ENCODE results near the gene TSHR. TPM values are rescaled to one million over a fixed set of nuclear protein-coding genes. Genes with fewer than 3 reads are reported as not detected.

The TSHR gene
- total RNA-seq, 1 donor, result not detected

DNA sequence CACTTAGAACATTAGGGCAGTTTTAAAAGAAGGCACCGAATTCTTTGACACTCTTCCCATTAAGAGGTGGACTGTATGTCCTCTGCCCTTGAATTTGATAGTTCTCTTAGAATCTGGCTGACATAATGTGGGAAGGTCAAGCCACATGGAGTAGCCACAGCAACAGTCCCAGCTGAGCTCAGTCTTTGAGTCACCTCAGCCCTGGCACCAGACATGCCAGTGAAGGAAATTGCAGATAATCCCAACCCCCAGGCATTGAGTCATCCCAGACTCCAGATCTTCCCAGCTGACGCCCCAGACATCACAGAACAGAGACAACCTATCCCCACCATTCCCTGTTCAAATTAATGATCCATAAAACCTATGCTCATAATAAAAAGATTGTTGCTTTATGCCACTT, 181.9 kb downstream of the TSHR start:
- no peaks in the 10 kb centered on the region for H3K9me3 ChIP-seq (ENCODE audit: low read depth, low read length)
- TF ChIP-seq, protein P1, sequence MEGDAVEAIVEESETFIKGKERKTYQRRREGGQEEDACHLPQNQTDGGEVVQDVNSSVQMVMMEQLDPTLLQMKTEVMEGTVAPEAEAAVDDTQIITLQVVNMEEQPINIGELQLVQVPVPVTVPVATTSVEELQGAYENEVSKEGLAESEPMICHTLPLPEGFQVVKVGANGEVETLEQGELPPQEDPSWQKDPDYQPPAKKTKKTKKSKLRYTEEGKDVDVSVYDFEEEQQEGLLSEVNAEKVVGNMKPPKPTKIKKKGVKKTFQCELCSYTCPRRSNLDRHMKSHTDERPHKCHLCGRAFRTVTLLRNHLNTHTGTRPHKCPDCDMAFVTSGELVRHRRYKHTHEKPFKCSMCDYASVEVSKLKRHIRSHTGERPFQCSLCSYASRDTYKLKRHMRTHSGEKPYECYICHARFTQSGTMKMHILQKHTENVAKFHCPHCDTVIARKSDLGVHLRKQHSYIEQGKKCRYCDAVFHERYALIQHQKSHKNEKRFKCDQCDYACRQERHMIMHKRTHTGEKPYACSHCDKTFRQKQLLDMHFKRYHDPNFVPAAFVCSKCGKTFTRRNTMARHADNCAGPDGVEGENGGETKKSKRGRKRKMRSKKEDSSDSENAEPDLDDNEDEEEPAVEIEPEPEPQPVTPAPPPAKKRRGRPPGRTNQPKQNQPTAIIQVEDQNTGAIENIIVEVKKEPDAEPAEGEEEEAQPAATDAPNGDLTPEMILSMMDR (IDR thresholded peaks at IDR 0.05; ENCODE audit: extremely low read depth, low read depth, low read length), result no peak
- H3K4me2 ChIP-seq (ENCODE audit: insufficient read depth, low read length), result no peak overlapping the region
- no peaks in the 10 kb centered on the region for H3K36me3 ChIP-seq (ENCODE audit: insufficient read depth, low read length)
- H3K27ac ChIP-seq (ENCODE audit: low read depth, low read length), result no peak overlapping the region
- peak overlapping the region; percentile 59 for H2AFZ ChIP-seq (ENCODE audit: low read length)
- peaks cover 4% of the 10 kb centered on the region for H3K27me3 ChIP-seq (ENCODE audit: insufficient read depth, low read length)
- no peaks in the 10 kb centered on the region for H4K20me1 ChIP-seq (ENCODE audit: insufficient read depth, low read length)
- H3K79me2 ChIP-seq (ENCODE audit: insufficient read depth, low read length), result no peaks in the 10 kb centered on the region
- no peak overlapping the region for H3K4me3 ChIP-seq (ENCODE audit: insufficient read depth, low read length)
- peak; percentile 88 for DNase-seq (ENCODE audit: insufficient read length, low spot score, missing footprints)
- H3K4me1 ChIP-seq (ENCODE audit: insufficient read depth, low read length), result peaks cover 9% of the 10 kb centered on the region

DNA sequence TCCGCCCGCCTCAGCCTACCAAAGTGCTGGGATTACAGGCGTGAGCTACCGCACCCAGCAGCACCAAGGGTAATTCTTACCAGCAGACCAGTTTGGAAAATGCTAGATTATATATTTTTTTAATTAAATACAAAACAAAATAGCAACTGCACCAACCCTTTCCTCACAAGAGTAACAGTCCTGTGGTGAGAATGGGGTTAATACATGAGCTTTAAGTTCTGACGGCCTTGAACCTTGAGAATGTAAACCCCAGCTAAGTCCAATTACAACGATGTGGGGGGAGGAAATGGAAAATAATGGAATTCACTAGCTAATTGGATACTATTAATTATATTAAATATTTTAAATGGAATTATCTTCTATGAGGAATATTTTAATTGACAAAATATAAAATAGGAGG, 183.0 kb downstream of the TSHR start:
- DNase-seq (ENCODE audit: insufficient read length, low spot score, missing footprints), result no peak
- H3K36me3 ChIP-seq (ENCODE audit: insufficient read depth, low read length), result no peaks in the 10 kb centered on the region
- H3K27me3 ChIP-seq (ENCODE audit: insufficient read depth, low read length), result no peaks in the 10 kb centered on the region
- H3K27ac ChIP-seq (ENCODE audit: low read depth, low read length), result no peak overlapping the region
- H2AFZ ChIP-seq (ENCODE audit: low read length), result no peak overlapping the region
- TF ChIP-seq, protein P1 (IDR thresholded peaks at IDR 0.05; ENCODE audit: extremely low read depth, low read depth, low read length), result no peak
- H3K9me3 ChIP-seq (ENCODE audit: low read depth, low read length), result no peaks in the 10 kb centered on the region
- no peaks in the 10 kb centered on the region for H4K20me1 ChIP-seq (ENCODE audit: insufficient read depth, low read length)
- H3K79me2 ChIP-seq (ENCODE audit: insufficient read depth, low read length), result no peaks in the 10 kb centered on the region
- peaks cover 9% of the 10 kb centered on the region for H3K4me1 ChIP-seq (ENCODE audit: insufficient read depth, low read length)
- no peak overlapping the region for H3K4me2 ChIP-seq (ENCODE audit: insufficient read depth, low read length)
- H3K4me3 ChIP-seq (ENCODE audit: insufficient read depth, low read length), result no peak overlapping the region

DNA sequence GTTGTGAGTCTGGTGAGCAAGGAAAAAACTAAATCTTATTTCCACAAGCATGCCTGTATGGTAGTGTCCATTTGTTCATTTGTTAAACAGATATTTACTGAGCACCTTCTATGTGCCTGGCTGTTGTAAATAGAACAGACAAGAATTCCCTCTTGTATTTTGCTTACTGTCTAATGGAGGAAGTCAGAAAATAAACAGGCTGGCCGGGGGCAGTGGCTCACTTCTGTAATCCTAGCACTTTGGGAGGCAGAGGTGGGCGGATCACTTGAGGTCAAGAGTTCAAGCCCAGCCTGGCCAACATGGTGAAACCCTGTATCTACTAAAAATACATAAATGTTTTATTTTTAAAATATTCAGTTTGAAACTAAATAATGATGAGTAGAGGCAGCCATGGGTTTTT, 186.0 kb downstream of the TSHR start:
- Histone ChIP-seq H3K4me1 (ENCODE audit: insufficient read depth, low read length) (peaks cover 9% of the 10 kb centered on the region), H3K27ac (ENCODE audit: low read depth, low read length) (no peak overlapping the region), H4K20me1 (ENCODE audit: insufficient read depth, low read length) (no peaks in the 10 kb centered on the region), H2AFZ (ENCODE audit: low read length) (no peak overlapping the region), H3K27me3 (ENCODE audit: insufficient read depth, low read length) (no peaks in the 10 kb centered on the region), H3K4me3 (ENCODE audit: insufficient read depth, low read length) (no peak overlapping the region), H3K9me3 (ENCODE audit: low read depth, low read length) (no peaks in the 10 kb centered on the region), H3K79me2 (ENCODE audit: insufficient read depth, low read length) (no peaks in the 10 kb centered on the region), H3K36me3 (ENCODE audit: insufficient read depth, low read length) (no peaks in the 10 kb centered on the region), H3K4me2 (ENCODE audit: insufficient read depth, low read length) (no peak overlapping the region)
- TF ChIP-seq, protein P1 (IDR thresholded peaks at IDR 0.05; ENCODE audit: extremely low read depth, low read depth, low read length), result no peak
- no peak for DNase-seq (ENCODE audit: insufficient read length, low spot score, missing footprints)

DNA sequence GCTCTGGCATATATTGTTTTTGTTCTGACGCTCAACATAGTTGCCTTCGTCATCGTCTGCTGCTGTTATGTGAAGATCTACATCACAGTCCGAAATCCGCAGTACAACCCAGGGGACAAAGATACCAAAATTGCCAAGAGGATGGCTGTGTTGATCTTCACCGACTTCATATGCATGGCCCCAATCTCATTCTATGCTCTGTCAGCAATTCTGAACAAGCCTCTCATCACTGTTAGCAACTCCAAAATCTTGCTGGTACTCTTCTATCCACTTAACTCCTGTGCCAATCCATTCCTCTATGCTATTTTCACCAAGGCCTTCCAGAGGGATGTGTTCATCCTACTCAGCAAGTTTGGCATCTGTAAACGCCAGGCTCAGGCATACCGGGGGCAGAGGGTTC, 188.4 kb downstream of the TSHR start:
- DNase-seq (ENCODE audit: insufficient read length, low spot score, missing footprints), result no peak
- H3K27ac ChIP-seq (ENCODE audit: low read depth, low read length), result no peak overlapping the region
- no peaks in the 10 kb centered on the region for H3K4me1 ChIP-seq (ENCODE audit: insufficient read depth, low read length)
- H3K36me3 ChIP-seq (ENCODE audit: insufficient read depth, low read length), result no peaks in the 10 kb centered on the region
- no peak overlapping the region for H3K4me3 ChIP-seq (ENCODE audit: insufficient read depth, low read length)
- no peaks in the 10 kb centered on the region for H3K79me2 ChIP-seq (ENCODE audit: insufficient read depth, low read length)
- H4K20me1 ChIP-seq (ENCODE audit: insufficient read depth, low read length), result no peaks in the 10 kb centered on the region
- TF ChIP-seq, protein P1 (IDR thresholded peaks at IDR 0.05; ENCODE audit: extremely low read depth, low read depth, low read length), result no peak
- no peak overlapping the region for H3K4me2 ChIP-seq (ENCODE audit: insufficient read depth, low read length)
- H2AFZ ChIP-seq (ENCODE audit: low read length), result no peak overlapping the region
- H3K9me3 ChIP-seq (ENCODE audit: low read depth, low read length), result no peaks in the 10 kb centered on the region
- H3K27me3 ChIP-seq (ENCODE audit: insufficient read depth, low read length), result no peaks in the 10 kb centered on the region
